B cell (primary cell): ENCODE data around the gene NTM. TPM values are rescaled to one million over a fixed set of nuclear protein-coding genes. Genes with fewer than 3 reads are reported as not detected.

Experiments used
- ATAC-seq: fragments of 200-7000 bp; cut with Tn5 transposase; one replicate; pipeline ENCODE4 v1.10.0; 2021; ENCODE audit warnings: low read depth, mild to moderate bottlenecking, moderate number of reproducible peaks, moderate library complexity
- CTCF ChIA-PET: fragments of 350-600 bp; sonication (Branson Sonifier 250); formaldehyde crosslinking; loops from one replicate; lab custom pipeline; 2021; ENCODE audit warnings: antibody characterized with exemption, inconsistent platforms; lab: Charles Lee
- POLR2A ChIA-PET: fragments of 350-600 bp; sonication (Branson Sonifier 250); formaldehyde crosslinking; loops from one replicate; lab custom pipeline; 2021; ENCODE audit warnings: antibody characterized with exemption; lab: Charles Lee
- DNase-seq: peaks from one replicate; pipeline ENCODE4 v3.0.0; 2013
- H2AFZ ChIP-seq: 2 replicates; pipeline ENCODE4 v1.6.1; 2012; ENCODE audit warnings: mild to moderate bottlenecking, low read depth, low read length; ENCODE audit not compliant: insufficient read depth, poor library complexity, severe bottlenecking
- H3K27ac ChIP-seq, 2 donors: 1 replicate in 1 of 2; 2 replicates in 1 of 2; pipeline ENCODE4 v1.5.1; 2012 to 2013; ENCODE audit warnings: low read length in 2 of 2, mild to moderate bottlenecking in 2 of 2, moderate library complexity in 1 of 2
- H3K27me3 ChIP-seq, 4 experiments: fragments of 200-600 bp in 1 of 4; sonication (generic) in 1 of 4; replicated peaks in 1 of 4; 1 replicate in 2 of 4; 2 replicates in 2 of 4; pipeline versions ENCODE4 v1.6.1 to v1.7.0; 2013 to 2016; ENCODE audit warnings: low read length in 3 of 4, mild to moderate bottlenecking in 2 of 4, mixed read lengths in 1 of 4, moderate library complexity in 1 of 4; ENCODE audit not compliant: insufficient read depth in 4 of 4, control insufficient read depth in 3 of 4; ENCODE audit errors: control extremely low read depth in 1 of 4
- H3K36me3 ChIP-seq, 2 experiments: replicated peaks in 1 of 2; 1 replicate in 1 of 2; 2 replicates in 1 of 2; pipeline versions ENCODE4 v1.6.1 to v1.7.1; 2013; ENCODE audit warnings: low read length in 1 of 2; ENCODE audit not compliant: insufficient read depth in 2 of 2, control insufficient read depth in 1 of 2; ENCODE audit errors: control extremely low read depth in 1 of 2, extremely low read depth in 1 of 2
- H3K4me1 ChIP-seq, 2 donors: fragments of 200-600 bp in 1 of 2; sonication (generic) in 1 of 2; 1 replicate in 1 of 2; 2 replicates in 1 of 2; pipeline versions ENCODE4 v1.5.1 to v1.6.1; 2013 to 2017; ENCODE audit warnings: low read length in 2 of 2; ENCODE audit not compliant: control insufficient read depth in 2 of 2, insufficient read depth in 2 of 2
- H3K4me2 ChIP-seq: replicated peaks from 2 replicates; pipeline ENCODE3; 2012; ENCODE audit warnings: mild to moderate bottlenecking, low read depth, low read length; ENCODE audit not compliant: poor library complexity, severe bottlenecking
- H3K4me3 ChIP-seq, 5 experiments: fragments of 200-600 bp in 1 of 5; sonication (generic) in 1 of 5; 1 replicate in 3 of 5; 2 replicates in 2 of 5; pipeline versions ENCODE4 v1.5.1 to v1.7.0; 2011 to 2016; ENCODE audit warnings: low read length in 4 of 5, mild to moderate bottlenecking in 4 of 5, low read depth in 2 of 5, control low read depth in 1 of 5, moderate library complexity in 1 of 5; ENCODE audit not compliant: insufficient read depth in 1 of 5; ENCODE audit errors: control extremely low read depth in 1 of 5, extremely low read depth in 1 of 5
- H3K79me2 ChIP-seq: fragments of 200-600 bp; sonication (generic); one replicate; pipeline ENCODE4 v1.6.0; 2016; ENCODE audit warnings: low read length; ENCODE audit not compliant: control insufficient read depth, insufficient read depth
- H3K9ac ChIP-seq: fragments of 200-600 bp; sonication (generic); 2 replicates; pipeline ENCODE4 v1.6.1; 2017; ENCODE audit warnings: mild to moderate bottlenecking, low read length, moderate library complexity
- H3K9me3 ChIP-seq, 3 donors: one replicate each; pipeline versions ENCODE4 v1.6.1 to v1.7.1; 2013; ENCODE audit warnings: low read length in 2 of 3; ENCODE audit not compliant: control insufficient read depth in 2 of 3, insufficient read depth in 1 of 3; ENCODE audit errors: control extremely low read depth in 1 of 3
- H4K20me1 ChIP-seq: 2 replicates; pipeline ENCODE4 v1.6.0; 2012; ENCODE audit warnings: mild to moderate bottlenecking, low read length; ENCODE audit not compliant: insufficient read depth, control insufficient read depth, poor library complexity, severe bottlenecking
- H3K27ac Mint-ChIP-seq: one replicate; pipeline ENCODE4 v1.8.0; 2021; ENCODE audit warnings: mixed read lengths
- H3K27me3 Mint-ChIP-seq: one replicate; pipeline ENCODE4 v1.8.0; 2021; ENCODE audit warnings: mixed read lengths
- H3K4me1 Mint-ChIP-seq: one replicate; pipeline ENCODE4 v1.8.0; 2021; ENCODE audit warnings: mixed read lengths
- H3K4me3 Mint-ChIP-seq: one replicate; pipeline ENCODE4 v1.8.0; 2021; ENCODE audit warnings: mixed read lengths
- H3K9me3 Mint-ChIP-seq: one replicate; pipeline ENCODE4 v1.8.0; 2022; ENCODE audit warnings: mixed read lengths; ENCODE audit not compliant: insufficient read depth
- CTCF ChIP-seq: fragments of 200-600 bp; IDR thresholded peaks from one replicate; pipeline ENCODE4 v1.8.0; 2022; ENCODE audit warnings: antibody characterized with exemption, mild to moderate bottlenecking
- EZH2 ChIP-seq: IDR thresholded peaks from 2 replicates; pipeline ENCODE4 v1.6.1; 2012; ENCODE audit warnings: borderline replicate concordance, low read depth, mild to moderate bottlenecking, moderate library complexity, low read length; ENCODE audit not compliant: insufficient read depth, poor library complexity, severe bottlenecking
- WGBS: methylation state at CpG from one replicate; pipeline ENCODE4 v1.1.5; 2013; ENCODE audit warnings: missing lambda C conversion rate; ENCODE audit not compliant: insufficient coverage; 5-methylcytosine and 5-hydroxymethylcytosine counted together
- intact Hi-C: fragments of 100-400 bp; cut with micrococcal nuclease; formaldehyde crosslinking; loops from one replicate; pipeline ENCODE4 v1.10.0; 2022
- polyA plus RNA-seq: library from polyadenylated mRNA; depleted of rRNA; stranded (reverse); fragments of >200 nt; gene quantifications from 2 replicates; pipeline ENCODE4 v1.2.3, GENCODE V29; 2012
- total RNA-seq, 2 donors: library from RNA; stranded (reverse); fragments of 120-200 nt in 1 of 2; gene quantifications; 1 replicate in 1 of 2; 2 replicates in 1 of 2; pipeline versions ENCODE4 v1.2.3 to v1.2.4, GENCODE V29; 2013 to 2022

Gene NTM
- total and polyA plus RNA-seq, 2 donors (not counting 1 experiment from before 2014, with no cell fraction given) = not detected

- TF ChIP-seq CTCF (no peak), EZH2 (no peak)
- H3K79me2 ChIP-seq = no peaks in the 10 kb centered on the region
- no peak overlapping the region for H2AFZ ChIP-seq
- no peaks in the 10 kb centered on the region for H3K27me3 ChIP-seq
- no peak overlapping the region for H3K9ac ChIP-seq
- peaks cover 0 to 3% (median 1%) of the 10 kb centered on the region in 3 donors for H3K9me3 ChIP-seq
- no peak overlapping the region for H3K27ac Mint-ChIP-seq
- H3K4me3 ChIP-seq = no peak overlapping the region
- ChIA-PET POLR2A (no interaction called here), CTCF (no interaction called here)
- H4K20me1 ChIP-seq = no peaks in the 10 kb centered on the region
- intact Hi-C loops = no loop called here
- no peak overlapping the region for H3K4me2 ChIP-seq
- no peaks in the 10 kb centered on the region for H3K4me1 Mint-ChIP-seq
- WGBS = 84% methylated on average over 4 of the region's 6 CpGs
- DNase-seq (no peak), ATAC-seq (no peak)
- H3K27ac ChIP-seq = no peak overlapping the region
- no peaks in the 10 kb centered on the region for H3K36me3 ChIP-seq
- no peaks in the 10 kb centered on the region for H3K4me1 ChIP-seq
- peaks cover 9% of the 10 kb centered on the region for H3K27me3 Mint-ChIP-seq
- H3K4me3 Mint-ChIP-seq = no peak overlapping the region
- H3K9me3 Mint-ChIP-seq = peaks cover 2% of the 10 kb centered on the region
Observed at GRCh38 chr11:131606811-131607335, 236.5 kb downstream of the NTM start.

DNA sequence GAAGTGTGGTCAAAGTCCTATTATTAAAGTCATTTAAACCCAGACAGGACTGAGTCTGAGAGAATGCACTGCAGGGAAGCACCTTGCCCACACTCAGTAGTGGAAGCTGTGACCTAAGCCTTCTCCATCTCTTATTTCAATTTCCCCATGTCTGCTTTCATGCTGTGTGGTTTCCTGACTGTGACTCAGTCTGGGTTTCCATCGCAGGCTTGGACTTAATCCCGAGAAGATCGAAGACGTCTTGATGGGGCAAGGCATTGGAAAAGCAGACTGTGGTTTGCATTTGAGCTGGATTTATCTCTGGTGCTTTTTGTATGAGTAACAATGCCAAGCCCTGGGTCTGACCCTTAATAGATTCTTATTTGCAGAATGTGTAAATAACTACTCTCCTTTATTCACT, 238.9 kb downstream of the NTM start:
- no peak overlapping the region for H3K4me2 ChIP-seq
- no peaks in the 10 kb centered on the region for H4K20me1 ChIP-seq
- no peak overlapping the region for H3K9ac ChIP-seq
- DNase-seq (no peak), ATAC-seq (no peak)
- peaks cover 0 to 7% (median 0%) of the 10 kb centered on the region in 3 donors for H3K9me3 ChIP-seq
- H3K27me3 Mint-ChIP-seq = peaks cover 9% of the 10 kb centered on the region
- no peaks in the 10 kb centered on the region for H3K36me3 ChIP-seq
- H3K27ac ChIP-seq = no peak overlapping the region
- no peak overlapping the region for H3K4me3 ChIP-seq
- ChIA-PET POLR2A (no interaction called here), CTCF (no interaction called here)
- intact Hi-C loops = no loop called here
- H2AFZ ChIP-seq = no peak overlapping the region
- 7% methylated on average over 4 of the region's 4 CpGs for WGBS
- H3K79me2 ChIP-seq = no peaks in the 10 kb centered on the region
- H3K27ac Mint-ChIP-seq = no peak overlapping the region
- no peaks in the 10 kb centered on the region for H3K9me3 Mint-ChIP-seq
- H3K4me1 Mint-ChIP-seq = no peaks in the 10 kb centered on the region
- no peaks in the 10 kb centered on the region for H3K27me3 ChIP-seq
- no peaks in the 10 kb centered on the region for H3K4me1 ChIP-seq
- H3K4me3 Mint-ChIP-seq = no peak overlapping the region
- TF ChIP-seq CTCF = no peak
- TF ChIP-seq EZH2 = no peak
